Spleen (tissue), 10 donors: ENCODE measurements around the gene SRPK1. TPM values are rescaled to one million over a fixed set of nuclear protein-coding genes. Genes with fewer than 3 reads are reported as not detected.

Source experiments
- polyA plus RNA-seq, 3 donors: library from polyadenylated mRNA; stranded (reverse); fragments of 200-250 nt; gene quantifications; one replicate each; pipeline ENCODE4 v1.2.1, GENCODE V29; 2013
- total RNA-seq, 7 donors: library from RNA; depleted of rRNA in 3 of 7; stranded (reverse); fragments of >200 nt in 3 of 7; fragmentation: NEBNext Ultra II Directional in 4 of 7; extraction: Animal tissue kit (Norgen Biotek cat#: 25700) in 4 of 7; gene quantifications; one replicate each; pipeline versions ENCODE4 v1.1.0 to v1.2.1, GENCODE V29; 2016 to 2021
- donor health status: healthy with polysubstance abuse.
- donor health status: DM: no; HTN: no; CAD: no; lungs with moderate emphysema.
- donor health status: DM: no; HTN: no; CAD: no.
- donor health status: Bipolar disorder and iron deficiency.
- donor health status: healthy.
- donor health status: DM: no; HTN: no; CAD: no.
- donor health status: DM: yes; HTN: yes; CAD: no.

Gene SRPK1
- total and polyA plus RNA-seq, 10 donors = 8.8 to 140 (median 57.8) TPM

Other genes starting within 250 kb of the SRPK1 start
- gene FKBP5, start 232.2 kb downstream of the SRPK1 start, total RNA-seq = 100 to 1,000 TPM in 5 of 7 donors, 10 to 100 TPM in 2; 39.9 to 368 (median 241) TPM
- 10 to 100 TPM; 23.8 to 88.9 (median 75.9) TPM for gene FKBP5, start 232.2 kb downstream of the SRPK1 start, polyA plus RNA-seq
- gene ARMC12, start 184.1 kb downstream of the SRPK1 start, total RNA-seq = 1 to 10 TPM in 2 of 7 donors, under 1 TPM in 5; 0.23 to 1.6 (median 0.97) TPM
- 1 to 10 TPM; 2.0 to 4.1 (median 2.7) TPM for gene ARMC12, start 184.1 kb downstream of the SRPK1 start, polyA plus RNA-seq
- not detected for gene CLPSL2, start 144.5 kb downstream of the SRPK1 start, total RNA-seq
- gene CLPSL2, start 144.5 kb downstream of the SRPK1 start, polyA plus RNA-seq = not detected
- gene CLPSL1, start 140.1 kb downstream of the SRPK1 start, total RNA-seq = not detected
- not detected for gene CLPSL1, start 140.1 kb downstream of the SRPK1 start, polyA plus RNA-seq
- gene CLPS, start 123.8 kb downstream of the SRPK1 start, total RNA-seq = 1 to 10 TPM in 1 of 7 donors, under 1 TPM in 1, not detected in 5; 0.91 to 2.3 TPM
- gene CLPS, start 123.8 kb downstream of the SRPK1 start, polyA plus RNA-seq = 1 to 10 TPM in 1 of 3 donors, under 1 TPM in 2; 0.44 to 1.4 (median 0.64) TPM
- gene LHFPL5, start 115.7 kb downstream of the SRPK1 start, total RNA-seq = not detected
- not detected for gene LHFPL5, start 115.7 kb downstream of the SRPK1 start, polyA plus RNA-seq
- 1 to 10 TPM; 1.8 to 7.8 (median 3.6) TPM for gene SLC26A8, start 103.5 kb upstream of the SRPK1 start, total RNA-seq
- gene SLC26A8, start 103.5 kb upstream of the SRPK1 start, polyA plus RNA-seq = under 1 TPM; 0.11 to 0.28 (median 0.13) TPM
- gene MAPK14, start 106.7 kb upstream of the SRPK1 start, total RNA-seq = 100 to 1,000 TPM in 4 of 7 donors, 10 to 100 TPM in 3; 82.2 to 242 (median 119) TPM
- 10 to 100 TPM; 13.9 to 24.7 (median 14.3) TPM for gene MAPK14, start 106.7 kb upstream of the SRPK1 start, polyA plus RNA-seq
- gene MAPK13, start 209.4 kb upstream of the SRPK1 start, total RNA-seq = 10 to 100 TPM; 13.5 to 30.0 (median 21.2) TPM
- gene MAPK13, start 209.4 kb upstream of the SRPK1 start, polyA plus RNA-seq = 10 to 100 TPM in 2 of 3 donors, 1 to 10 TPM in 1; 6.2 to 12.4 (median 11.9) TPM